Measurements from ENCODE around the gene ELL2. TPM values are rescaled to one million over a fixed set of nuclear protein-coding genes. Genes with fewer than 3 reads are reported as not detected.

Gene ELL2
- total RNA-seq: 4.4 and 4.6 TPM in 2 replicates
- long read RNA-seq, partial matches to known transcripts: 0 of 1 reads
- long read RNA-seq, other reads (novel, unspliced or antisense): 1 of 1 reads

GRCh38 chr5:95961617-95962474 lies at the start of gene ELL2:
Gene ELL2 (minus strand): TSS chr5:95961851. CDS start chr5:95961721, 130 bp downstream.
- Mint-ChIP-seq H3K27me3 (ENCODE audit: low read depth) (peaks cover 24% of the 10 kb centered on the region), H3K4me3 (peak within 1 kb of the TSS; percentile 93), H3K36me3 (ENCODE audit: low read depth) (no peaks in the 10 kb centered on the region), H3K9me3 (no peaks in the 10 kb centered on the region), H3K27ac (ENCODE audit: unreplicated experiment) (peak within 1 kb of the TSS; percentile 81), H3K4me1 (peaks cover 43% of the 10 kb centered on the region)
- TF ChIP-seq CTCF (conservative IDR thresholded peaks at IDR 0.05): no peak
- peak; percentile 80 for DNase-seq (ENCODE audit: low read depth, low spot score)

- Mint-ChIP-seq H3K4me3 (no peak overlapping the region), H3K27ac (ENCODE audit: unreplicated experiment) (no peak overlapping the region), H3K4me1 (no peaks in the 10 kb centered on the region), H3K27me3 (ENCODE audit: low read depth) (no peaks in the 10 kb centered on the region), H3K9me3 (peaks cover 12% of the 10 kb centered on the region), H3K36me3 (ENCODE audit: low read depth) (no peaks in the 10 kb centered on the region)
- DNase-seq (ENCODE audit: low read depth, low spot score): no peak
- no peak for TF ChIP-seq CTCF (conservative IDR thresholded peaks at IDR 0.05)
Measured at GRCh38 chr5:96008987-96009647, 47.5 kb upstream of the ELL2 start.

GRCh38 chr5:96008487-96008886 lies 46.8 kb upstream of the ELL2 start:
- Mint-ChIP-seq H3K27me3 (ENCODE audit: low read depth) (no peaks in the 10 kb centered on the region), H3K4me1 (no peaks in the 10 kb centered on the region), H3K27ac (ENCODE audit: unreplicated experiment) (no peak overlapping the region), H3K36me3 (ENCODE audit: low read depth) (no peaks in the 10 kb centered on the region), H3K9me3 (peaks cover 15% of the 10 kb centered on the region), H3K4me3 (no peak overlapping the region)
- no peak for DNase-seq (ENCODE audit: low read depth, low spot score)
- no peak for TF ChIP-seq CTCF (conservative IDR thresholded peaks at IDR 0.05)

- Mint-ChIP-seq H3K4me3 (no peak overlapping the region), H3K27ac (ENCODE audit: unreplicated experiment) (no peak overlapping the region), H3K36me3 (ENCODE audit: low read depth) (no peaks in the 10 kb centered on the region), H3K4me1 (no peaks in the 10 kb centered on the region), H3K27me3 (ENCODE audit: low read depth) (no peaks in the 10 kb centered on the region), H3K9me3 (peaks cover 15% of the 10 kb centered on the region)
- no peak for TF ChIP-seq CTCF (conservative IDR thresholded peaks at IDR 0.05)
- no peak for DNase-seq (ENCODE audit: low read depth, low spot score)
Measured at GRCh38 chr5:96007051-96007450, 45.4 kb upstream of the ELL2 start.

- DNase-seq (ENCODE audit: low read depth, low spot score): no peak
- no peaks in the 10 kb centered on the region for H3K4me1 Mint-ChIP-seq
- no peak overlapping the region for H3K27ac Mint-ChIP-seq (ENCODE audit: unreplicated experiment)
- no peak overlapping the region for H3K4me3 Mint-ChIP-seq
- H3K36me3 Mint-ChIP-seq (ENCODE audit: low read depth): no peaks in the 10 kb centered on the region
- no peaks in the 10 kb centered on the region for H3K27me3 Mint-ChIP-seq (ENCODE audit: low read depth)
- H3K9me3 Mint-ChIP-seq: peaks cover 15% of the 10 kb centered on the region
- TF ChIP-seq CTCF (conservative IDR thresholded peaks at IDR 0.05): no peak
Measured at GRCh38 chr5:96006291-96006690, 44.6 kb upstream of the ELL2 start.

All from neural crest cell (in vitro differentiated cells).